D721Med (cell line): ENCODE data around the gene MTURN.
"Not testable (repeated sequence)": the region's sequence is repeated elsewhere in the genome, so short reads cannot be mapped to it uniquely, and the experiment has no call there.

ENCODE experiments used
- DNase-seq: peaks from one replicate; pipeline ENCODE4 v3.0.0; 2011; ENCODE audit warnings: low spot score; ENCODE audit not compliant: insufficient read length
- FAIRE-seq: peaks from 2 replicates; lab custom pipeline; 2011; peaks lifted over from hg19 to GRCh38; lab: Jason Lieb, UNC
- CTCF ChIP-seq: IDR thresholded peaks from 2 replicates; pipeline ENCODE4 v1.5.1; 2012; ENCODE audit warnings: mild to moderate bottlenecking, control low read depth; ENCODE audit not compliant: insufficient read depth; ENCODE audit errors: missing control alignments

Gene MTURN

DNA sequence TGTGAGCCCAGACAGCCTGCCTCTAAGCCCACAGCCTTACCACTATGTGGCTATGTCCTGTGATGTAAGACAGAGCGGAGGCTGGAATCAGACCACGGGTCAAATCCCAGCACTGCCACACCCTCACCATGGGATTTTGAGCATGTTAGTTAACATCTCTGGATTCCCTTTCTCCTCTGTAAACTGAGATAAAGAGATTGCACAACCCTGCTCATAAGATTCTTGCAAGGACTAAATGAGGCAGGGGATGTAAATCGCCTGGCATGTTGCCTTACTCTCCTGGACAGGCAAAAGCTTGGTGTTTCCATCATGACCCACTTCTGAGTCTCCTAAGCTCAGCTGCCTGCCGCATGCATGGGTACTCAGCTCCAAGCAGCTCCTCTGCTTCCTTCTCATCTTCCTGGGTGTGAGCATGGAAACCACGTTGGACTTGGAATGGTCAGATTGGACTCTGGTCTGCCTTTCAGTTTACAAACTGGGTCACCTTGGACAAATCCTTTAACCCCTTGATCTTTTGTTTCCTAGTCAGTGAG lies 41.3 kb upstream of the MTURN start:
- FAIRE-seq (no peak), DNase-seq (no peak)
- TF ChIP-seq CTCF, result no peak

- not testable (repeated sequence) for FAIRE-seq, DNase-seq
Measured at GRCh38 chr7:30098599-30098998, 36.2 kb upstream of the MTURN start.

DNA sequence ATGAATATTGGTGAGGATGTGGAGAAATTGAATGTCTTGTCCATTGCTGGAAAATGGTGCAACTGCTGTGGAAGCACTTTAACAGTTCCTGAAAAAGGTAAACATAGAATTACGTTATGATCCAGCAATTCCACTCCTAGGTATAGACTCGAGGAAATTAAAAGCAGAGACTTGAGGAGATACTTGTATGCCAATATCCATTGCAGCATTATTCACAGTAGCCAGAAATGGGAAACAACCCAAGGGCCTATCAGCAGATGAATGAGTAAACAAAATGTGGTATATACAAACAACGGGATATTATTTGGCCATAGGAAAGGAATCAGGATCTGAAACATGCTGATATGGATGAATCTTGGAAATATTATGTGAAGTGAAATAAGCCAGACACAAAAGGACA lies 32.5 kb upstream of the MTURN start:
- DNase-seq (no peak), FAIRE-seq (no peak)
- no peak for TF ChIP-seq CTCF

DNA sequence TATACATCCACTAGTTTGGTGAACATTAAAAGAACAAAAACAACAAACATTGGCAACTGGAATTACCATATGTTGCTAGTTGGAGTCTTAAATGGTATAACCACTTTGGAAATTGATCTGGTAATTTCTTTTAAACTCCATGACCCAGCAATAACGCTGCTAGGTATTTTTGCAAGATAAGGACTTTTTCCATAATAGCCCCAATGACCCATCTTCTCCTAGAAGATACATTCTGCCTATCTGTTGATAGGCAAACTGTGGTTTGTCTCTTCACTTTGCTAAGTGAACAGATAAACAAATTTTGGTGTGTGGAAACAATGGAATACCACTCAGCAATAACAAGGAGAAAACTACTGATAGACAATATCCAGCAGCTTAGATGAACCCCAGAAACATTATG lies 30.6 kb upstream of the MTURN start:
- FAIRE-seq, result no peak
- TF ChIP-seq CTCF, result no peak
- DNase-seq, result no peak

DNA sequence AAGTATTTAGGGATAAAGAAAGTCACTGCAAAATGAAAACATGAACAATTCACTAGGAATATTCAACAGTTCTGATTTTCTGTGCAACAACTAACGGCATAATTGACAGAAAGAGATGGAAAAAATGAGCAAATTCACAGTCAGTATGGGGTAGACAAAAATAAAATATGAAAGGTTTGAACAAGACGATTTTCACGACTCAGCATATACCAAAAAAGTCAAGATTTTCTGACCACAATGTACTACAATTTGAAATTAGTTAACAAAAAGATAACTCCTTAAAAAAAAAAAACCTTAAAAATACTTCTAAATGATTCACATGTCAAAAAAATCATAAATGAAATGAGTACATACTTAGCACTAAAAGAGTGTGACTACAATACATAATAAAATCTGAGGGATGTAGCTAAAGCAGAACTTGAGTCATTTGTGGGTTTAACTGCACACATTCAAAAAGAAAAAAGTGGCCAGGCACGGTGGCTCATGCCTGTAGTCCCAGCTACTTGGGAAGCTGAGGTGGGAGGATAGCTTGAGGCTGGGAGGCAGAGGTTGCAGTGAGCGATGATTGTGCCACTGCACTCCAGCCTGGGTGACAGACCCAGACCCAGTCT lies 22.6 kb upstream of the MTURN start:
- FAIRE-seq (no peak), DNase-seq (no peak)
- no peak for TF ChIP-seq CTCF

DNA sequence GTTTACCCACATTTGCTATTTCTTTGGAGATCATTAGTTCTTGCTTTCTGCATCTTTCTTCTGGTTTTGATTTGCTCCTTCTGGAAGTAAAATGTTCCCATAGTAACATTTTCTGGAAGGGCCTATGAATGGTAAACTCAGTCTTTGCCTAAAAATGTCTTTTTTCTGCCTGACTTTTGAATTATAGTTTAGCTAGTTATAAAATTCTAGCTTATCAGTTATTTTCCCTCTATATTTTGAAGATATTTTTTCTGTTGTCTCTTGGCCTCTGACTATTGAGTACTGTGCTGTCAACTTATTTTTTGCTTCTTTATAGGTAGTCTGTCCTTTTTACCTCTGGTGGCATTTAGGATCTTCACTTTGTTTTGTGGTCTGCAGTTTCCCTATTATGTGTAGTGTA lies 21.6 kb upstream of the MTURN start:
- DNase-seq (no peak), FAIRE-seq (no peak)
- TF ChIP-seq CTCF, result no peak

DNA sequence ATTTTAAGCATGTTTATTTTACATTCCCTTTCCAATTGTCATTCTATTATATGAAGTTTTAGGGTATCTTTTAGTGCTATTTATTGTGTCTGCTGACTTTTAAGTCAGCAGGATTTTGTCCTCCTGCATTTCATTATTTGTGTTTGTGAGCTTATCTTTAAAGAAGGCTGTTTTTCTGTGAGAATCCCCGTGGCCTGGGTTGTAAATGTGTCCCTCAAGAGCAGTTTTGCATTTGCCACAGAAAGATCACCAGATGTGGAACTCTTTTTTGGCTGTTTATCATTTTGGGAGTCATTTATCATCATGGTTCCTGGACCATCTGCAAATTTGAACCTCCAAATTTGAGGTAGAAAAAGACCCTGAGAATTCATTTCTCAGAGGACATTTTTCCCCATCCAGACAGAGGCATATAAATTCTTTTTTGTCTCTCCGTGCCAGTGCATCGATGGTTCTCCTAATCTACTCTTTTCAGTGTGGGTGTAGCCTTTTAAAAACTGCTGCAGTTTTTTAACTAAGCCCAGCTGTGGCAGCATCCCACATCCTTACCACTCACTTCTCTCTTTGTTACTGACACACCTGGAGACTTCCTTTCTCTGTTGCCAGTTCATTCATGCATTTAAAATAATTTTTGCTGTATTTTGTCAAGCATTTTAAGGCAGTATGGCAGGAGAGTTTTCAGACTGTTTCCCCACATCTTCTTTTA lies 20.1 kb upstream of the MTURN start:
- no peak for FAIRE-seq
- TF ChIP-seq CTCF, result no peak
- DNase-seq, result no peak
